ENCODE results near the gene LAIR1. TPM values are rescaled to one million over a fixed set of nuclear protein-coding genes. Genes with fewer than 3 reads are reported as not detected.

The LAIR1 gene
- total and polyA plus RNA-seq, 5 experiments from 2014 or later: 58.3 to 104 (median 67.4) TPM

GRCh38 chr19:54357381-54357780, 7.3 kb downstream of the LAIR1 start:
- Mint-ChIP-seq H3K36me3 (peaks cover 0 to 45% (median 8%) of the 10 kb centered on the region in 3 donors), H3K4me1 (peaks cover 16 to 37% (median 30%) of the 10 kb centered on the region in 4 donors), H3K27me3 (no peaks in the 10 kb centered on the region), H3K9me3 (no peaks in the 10 kb centered on the region), H3K4me3 (no peak overlapping the region), H3K27ac (peak overlapping the region in 4 of 10 donors; percentile 4 to 79 (median 66))
- DNase-seq: no peak
- POLR2A ChIA-PET: interaction anchor here (1.1 to 1.9 kb wide), 3 partner anchors 11 to 34 kb away, joined by 3 to 9 read pairs (median 4); no protein-coding TSS in a partner anchor
- no peak for ATAC-seq

- Mint-ChIP-seq H3K36me3 (peaks cover 0 to 44% (median 8%) of the 10 kb centered on the region in 3 donors), H3K27me3 (no peaks in the 10 kb centered on the region), H3K9me3 (no peaks in the 10 kb centered on the region), H3K4me1 (peaks cover 16 to 37% (median 29%) of the 10 kb centered on the region in 4 donors), H3K4me3 (no peak overlapping the region), H3K27ac (peak overlapping the region in 4 of 10 donors; percentile 11 to 66 (median 53))
- DNase-seq: no peak
- POLR2A ChIA-PET: interaction anchor here (0.5 to 3.0 kb wide), 6 partner anchors 10 to 91 kb away, joined by 3 to 9 read pairs (median 4); no protein-coding TSS in a partner anchor
- no peak for ATAC-seq
Observed at GRCh38 chr19:54356444-54357056, 8.2 kb downstream of the LAIR1 start.

GRCh38 chr19:54355675-54356074, 9.1 kb downstream of the LAIR1 start:
- ATAC-seq (no peak), DNase-seq (no peak)
- H3K27me3 Mint-ChIP-seq: no peaks in the 10 kb centered on the region
- H3K4me1 Mint-ChIP-seq: peaks cover 10 to 37% (median 23%) of the 10 kb centered on the region in 4 donors
- H3K27ac Mint-ChIP-seq: peak overlapping the region in 2 of 10 donors; percentile 43 to 52
- peaks cover 0 to 39% (median 7%) of the 10 kb centered on the region in 3 donors for H3K36me3 Mint-ChIP-seq
- no peaks in the 10 kb centered on the region for H3K9me3 Mint-ChIP-seq
- H3K4me3 Mint-ChIP-seq: no peak overlapping the region
- POLR2A ChIA-PET: interaction anchor here (1.9 to 3.0 kb wide), 2 partner anchors 33 to 35 kb away, joined by 9 read pairs; no protein-coding TSS in a partner anchor

- Mint-ChIP-seq H3K36me3 (peaks cover 0 to 36% (median 4%) of the 10 kb centered on the region in 3 donors), H3K27ac (peak overlapping the region in 5 of 10 donors; percentile 14 to 68 (median 20)), H3K4me3 (no peak overlapping the region), H3K9me3 (no peaks in the 10 kb centered on the region), H3K4me1 (peaks cover 8 to 32% (median 18%) of the 10 kb centered on the region in 4 donors), H3K27me3 (no peaks in the 10 kb centered on the region)
- POLR2A ChIA-PET: interaction anchor here (1.0 to 3.0 kb wide), 2 partner anchors 24 to 34 kb away, joined by 5 to 9 read pairs; no protein-coding TSS in a partner anchor
- ATAC-seq: no peak
- no peak for DNase-seq
Observed at GRCh38 chr19:54354761-54355160, 10.0 kb downstream of the LAIR1 start.

- no peak overlapping the region for H3K4me3 Mint-ChIP-seq
- POLR2A ChIA-PET: interaction anchor here (1.4 kb wide), 1 partner anchor 38 kb away, joined by 8 read pairs; no protein-coding TSS in a partner anchor
Observed at GRCh38 chr19:54352546-54352945, 12.2 kb downstream of the LAIR1 start.

GRCh38 chr19:54352041-54352440, 12.7 kb downstream of the LAIR1 start:
- H3K4me1 Mint-ChIP-seq: peaks cover 11 to 50% (median 17%) of the 10 kb centered on the region in 4 donors

More at GRCh38 chr19:54352546-54352945, 12.2 kb downstream of the LAIR1 start:
- no peak for ATAC-seq
- Mint-ChIP-seq H3K27me3 (no peaks in the 10 kb centered on the region), H3K36me3 (peaks cover 0 to 35% (median 4%) of the 10 kb centered on the region in 3 donors), H3K4me1 (peaks cover 11 to 46% (median 17%) of the 10 kb centered on the region in 4 donors), H3K27ac (peak overlapping the region in 8 of 10 donors; percentile 28 to 92 (median 68)), H3K9me3 (no peaks in the 10 kb centered on the region)
- DNase-seq: no peak

GRCh38 chr19:54351474-54351873, 13.3 kb downstream of the LAIR1 start:
- H3K9me3 Mint-ChIP-seq: no peaks in the 10 kb centered on the region
- POLR2A ChIA-PET: interaction anchor here (1.6 kb wide), 1 partner anchor 97 kb away, joined by 3 read pairs; the partner anchor contains the start of gene LENG8
- no peak for DNase-seq
- peaks cover 0 to 27% (median 4%) of the 10 kb centered on the region in 3 donors for H3K36me3 Mint-ChIP-seq
- H3K27ac Mint-ChIP-seq: peak overlapping the region in 8 of 10 donors; percentile 21 to 92 (median 72)
- peaks cover 11 to 55% (median 17%) of the 10 kb centered on the region in 4 donors for H3K4me1 Mint-ChIP-seq
- H3K27me3 Mint-ChIP-seq: peaks cover 0 to 3% (median 0%) of the 10 kb centered on the region in 5 donors
- peak overlapping the region in 1 of 10 donors; percentile 16 for H3K4me3 Mint-ChIP-seq
- ATAC-seq: no peak

More at GRCh38 chr19:54352041-54352440, 12.7 kb downstream of the LAIR1 start:
- Mint-ChIP-seq H3K36me3 (peaks cover 0 to 31% (median 4%) of the 10 kb centered on the region in 3 donors), H3K4me3 (peak overlapping the region in 2 of 10 donors; percentile 3 to 38), H3K9me3 (no peaks in the 10 kb centered on the region), H3K27ac (peak overlapping the region; percentile 11 to 92 (median 72)), H3K27me3 (no peaks in the 10 kb centered on the region)
- POLR2A ChIA-PET: interaction anchor here (1.6 kb wide), 1 partner anchor 97 kb away, joined by 3 read pairs; the partner anchor contains the start of gene LENG8
- ATAC-seq (peak in 1 of 2 donors; percentile 49), DNase-seq (no peak)

GRCh38 chr19:54345938-54346386, 18.8 kb downstream of the LAIR1 start:
- Mint-ChIP-seq H3K27me3 (peaks cover 0 to 3% (median 0%) of the 10 kb centered on the region in 5 donors), H3K4me3 (peak overlapping the region in 1 of 10 donors; percentile 53), H3K4me1 (peaks cover 0 to 51% (median 2%) of the 10 kb centered on the region in 4 donors), H3K27ac (peak overlapping the region in 2 of 10 donors; percentile 18 to 71), H3K9me3 (no peaks in the 10 kb centered on the region), H3K36me3 (no peaks in the 10 kb centered on the region)
- POLR2A ChIA-PET: interaction anchor here (0.9 to 1.4 kb wide), 2 partner anchors 11 to 43 kb away, joined by 3 to 5 read pairs; no protein-coding TSS in a partner anchor
- ATAC-seq (peak in 1 of 2 donors; percentile 35), DNase-seq (no peak)

- DNase-seq (no peak), ATAC-seq (no peak)
- no peak overlapping the region for H3K4me3 Mint-ChIP-seq
- peaks cover 0 to 3% (median 1%) of the 10 kb centered on the region in 5 donors for H3K27me3 Mint-ChIP-seq
- H3K4me1 Mint-ChIP-seq: peaks cover 0 to 61% (median 1%) of the 10 kb centered on the region in 4 donors
- POLR2A ChIA-PET: no interaction called here
- no peaks in the 10 kb centered on the region for H3K9me3 Mint-ChIP-seq
- H3K36me3 Mint-ChIP-seq: no peaks in the 10 kb centered on the region
- peak overlapping the region in 2 of 10 donors; percentile 51 to 53 for H3K27ac Mint-ChIP-seq
Observed at GRCh38 chr19:54343868-54344267, 20.9 kb downstream of the LAIR1 start.

- Mint-ChIP-seq H3K4me1 (peaks cover 0 to 41% (median 0%) of the 10 kb centered on the region in 4 donors), H3K4me3 (no peak overlapping the region), H3K27ac (peak overlapping the region in 1 of 10 donors; percentile 12), H3K9me3 (no peaks in the 10 kb centered on the region), H3K36me3 (no peaks in the 10 kb centered on the region), H3K27me3 (peaks cover 0 to 6% (median 1%) of the 10 kb centered on the region in 5 donors)
- DNase-seq: no peak
- no peak for ATAC-seq
- POLR2A ChIA-PET: no interaction called here
Observed at GRCh38 chr19:54341295-54341694, 23.4 kb downstream of the LAIR1 start.

- Mint-ChIP-seq H3K4me3 (no peak overlapping the region), H3K36me3 (no peaks in the 10 kb centered on the region), H3K27me3 (peaks cover 0 to 6% (median 1%) of the 10 kb centered on the region in 5 donors), H3K27ac (peak overlapping the region in 3 of 10 donors; percentile 11 to 83 (median 17)), H3K4me1 (peaks cover 0 to 34% (median under 1%) of the 10 kb centered on the region in 4 donors), H3K9me3 (no peaks in the 10 kb centered on the region)
- ATAC-seq (peak in 1 of 2 donors; percentile 37), DNase-seq (no peak)
- POLR2A ChIA-PET: interaction anchor here (1.0 kb wide), 1 partner anchor 48 kb away, joined by 3 read pairs; no protein-coding TSS in a partner anchor
Observed at GRCh38 chr19:54339646-54340358, 24.9 kb downstream of the LAIR1 start.

- Mint-ChIP-seq H3K27ac (no peak overlapping the region), H3K36me3 (no peaks in the 10 kb centered on the region), H3K9me3 (no peaks in the 10 kb centered on the region), H3K4me1 (peaks cover 0 to 31% (median 2%) of the 10 kb centered on the region in 4 donors), H3K27me3 (peaks cover 0 to 6% (median 1%) of the 10 kb centered on the region in 5 donors), H3K4me3 (no peak overlapping the region)
- DNase-seq (no peak), ATAC-seq (no peak)
- POLR2A ChIA-PET: no interaction called here
Observed at GRCh38 chr19:54338521-54338920, 26.2 kb downstream of the LAIR1 start.
